SK-N-SH treated with all-trans-retinoic acid at 6 μM for 48 hours (cell line): ENCODE measurements around the gene DEPDC7.

ENCODE experiments used
- ARNTL ChIP-seq: fragments of 450-650 bp; formaldehyde crosslinking; IDR thresholded peaks from 2 replicates; pipeline ENCODE4 v1.5.0; 2020; ENCODE audit warnings: low read depth, mild to moderate bottlenecking, moderate library complexity, borderline replicate concordance
- CSDC2 ChIP-seq: fragments of 250-450 bp; sonication (Bioruptor Pico); IDR thresholded peaks from 2 replicates; pipeline ENCODE4 v1.5.0; 2020; ENCODE audit warnings: mild to moderate bottlenecking, moderate library complexity
- ESRRG ChIP-seq: fragments of 250-450 bp; sonication (Bioruptor Pico); IDR thresholded peaks from 2 replicates; pipeline ENCODE4 v1.6.1; 2021; ENCODE audit warnings: mild to moderate bottlenecking
- OSR1 ChIP-seq: fragments of 250-450 bp; sonication (Bioruptor Pico); IDR thresholded peaks from 2 replicates; pipeline ENCODE4 v1.8.0; 2022; ENCODE audit warnings: moderate library complexity, mild to moderate bottlenecking, inconsistent platforms
- ZNF565 ChIP-seq: fragments of 450-650 bp; formaldehyde crosslinking; conservative IDR thresholded peaks from 2 replicates; pipeline ENCODE4 v1.5.0; 2020; ENCODE audit warnings: low read depth, mild to moderate bottlenecking, moderate library complexity
- TF ChIP-seq, protein P1 (sequence below): fragments of 250-450 bp; sonication (Bioruptor Pico); IDR thresholded peaks from 2 replicates; pipeline ENCODE4 v1.8.0; 2020; ENCODE audit warnings: mild to moderate bottlenecking, moderate library complexity, borderline replicate concordance

DNA sequence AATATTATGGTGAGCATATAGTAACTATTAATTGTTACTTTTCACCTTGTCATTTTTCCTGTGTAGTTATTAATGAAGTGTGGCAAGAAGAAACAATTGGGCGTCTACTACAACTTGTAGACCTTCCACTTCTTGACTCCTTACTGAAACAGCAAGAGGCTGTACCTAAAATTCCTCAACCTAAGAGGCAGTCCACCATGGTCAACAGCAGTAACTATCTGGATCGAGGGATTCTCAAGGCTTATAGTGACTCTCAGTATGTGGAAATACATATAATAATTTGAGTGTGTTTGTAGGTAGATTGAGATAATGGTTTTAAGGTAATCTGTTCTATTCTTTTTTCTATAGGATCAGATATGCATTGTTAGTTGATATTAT is 12.8 kb downstream of the DEPDC7 start:
- TF ChIP-seq ESRRG (no peak), OSR1 (CRISPR knock-in tag) (no peak), ARNTL (CRISPR knock-in tag) (no peak), ZNF565 (CRISPR knock-in tag) (no peak), CSDC2 (no peak)
- TF ChIP-seq, protein P1, sequence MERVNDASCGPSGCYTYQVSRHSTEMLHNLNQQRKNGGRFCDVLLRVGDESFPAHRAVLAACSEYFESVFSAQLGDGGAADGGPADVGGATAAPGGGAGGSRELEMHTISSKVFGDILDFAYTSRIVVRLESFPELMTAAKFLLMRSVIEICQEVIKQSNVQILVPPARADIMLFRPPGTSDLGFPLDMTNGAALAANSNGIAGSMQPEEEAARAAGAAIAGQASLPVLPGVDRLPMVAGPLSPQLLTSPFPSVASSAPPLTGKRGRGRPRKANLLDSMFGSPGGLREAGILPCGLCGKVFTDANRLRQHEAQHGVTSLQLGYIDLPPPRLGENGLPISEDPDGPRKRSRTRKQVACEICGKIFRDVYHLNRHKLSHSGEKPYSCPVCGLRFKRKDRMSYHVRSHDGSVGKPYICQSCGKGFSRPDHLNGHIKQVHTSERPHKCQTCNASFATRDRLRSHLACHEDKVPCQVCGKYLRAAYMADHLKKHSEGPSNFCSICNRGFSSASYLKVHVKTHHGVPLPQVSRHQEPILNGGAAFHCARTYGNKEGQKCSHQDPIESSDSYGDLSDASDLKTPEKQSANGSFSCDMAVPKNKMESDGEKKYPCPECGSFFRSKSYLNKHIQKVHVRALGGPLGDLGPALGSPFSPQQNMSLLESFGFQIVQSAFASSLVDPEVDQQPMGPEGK (CRISPR knock-in tag): no peak
